HCT116 (cell line): ENCODE data around the gene TTLL11. TPM values are rescaled to one million over a fixed set of nuclear protein-coding genes. Genes with fewer than 3 reads are reported as not detected.

Experiments
- ATAC-seq: fragments of 200-7000 bp; cut with Tn5 transposase; 2 replicates; pipeline ENCODE4 v1.9.1; 2020; ENCODE audit warnings: mild to moderate bottlenecking, moderate library complexity
- BruUV-seq: library from RNA; stranded (reverse); fragments of 400-500 nt; replicated peaks from 2 replicates; lab custom pipeline; 2021; lab: Mats Ljungman, UMichigan
- CTCF ChIA-PET: fragments of 300-600 bp; sonication (Branson Sonifier 250); formaldehyde crosslinking; loops from one replicate; lab custom pipeline; 2021; ENCODE audit warnings: antibody characterized with exemption; lab: Charles Lee
- POLR2A ChIA-PET: fragments of 300-600, 350-600 bp; sonication (Branson Sonifier 250); formaldehyde crosslinking; loops from one replicate; lab custom pipeline; 2021; ENCODE audit warnings: antibody characterized with exemption; lab: Charles Lee
- RAD21 ChIA-PET, 2 experiments: fragments of 300-600 bp; sonication (Branson Sonifier 250); formaldehyde crosslinking; loops; one replicate each; lab custom pipeline; 2023; ENCODE audit warnings: low total read pairs in 2 of 2; ENCODE audit not compliant: uncharacterized antibody in 2 of 2, unreplicated experiment in 2 of 2, low non-redundant PET in 1 of 2; lab: Charles Lee
- DNase-seq: peaks from one replicate; pipeline ENCODE4 v3.0.0-alpha.2; 2010; ENCODE audit warnings: low read depth, low spot score
- H2AFZ ChIP-seq: fragments of 200-600 bp; shearing (Covaris generic), sonication (generic); 2 replicates; pipeline ENCODE4 v1.6.1; 2017; ENCODE audit warnings: low read depth, mixed run types, mixed read lengths, antibody characterized with exemption, low read length; ENCODE audit not compliant: poor library complexity, severe bottlenecking
- H3K27ac ChIP-seq: 2 replicates; pipeline ENCODE4 v1.5.1; 2012; ENCODE audit warnings: low read depth, low read length
- H3K27me3 ChIP-seq: fragments of 200-600 bp; sonication (generic); 2 replicates; pipeline ENCODE4 v1.6.1; 2016; ENCODE audit warnings: mixed run types, low read length, mixed read lengths; ENCODE audit not compliant: insufficient read depth
- H3K36me3 ChIP-seq, 2 experiments: fragments of 200-500 bp in 1 of 2; fragments of 200-600 bp in 1 of 2; sonication (Bioruptor generic) in 1 of 2; sonication (generic) in 1 of 2; 2 replicates each; pipeline versions ENCODE4 v1.5.1 to v1.6.1; 2014 to 2016; ENCODE audit warnings: low read length in 2 of 2, inconsistent platforms in 1 of 2, mixed read lengths in 1 of 2, mixed run types in 1 of 2; ENCODE audit not compliant: insufficient read depth in 2 of 2, control insufficient read depth in 1 of 2
- H3K4me1 ChIP-seq, 2 experiments: fragments of 200-600 bp in 1 of 2; sonication (generic) in 1 of 2; 2 replicates each; pipeline versions ENCODE4 v1.5.1 to v1.6.1; 2012 to 2017; ENCODE audit warnings: low read length in 2 of 2, inconsistent platforms in 1 of 2, mild to moderate bottlenecking in 1 of 2, mixed read lengths in 1 of 2, mixed run types in 1 of 2, moderate library complexity in 1 of 2; ENCODE audit not compliant: insufficient read depth in 2 of 2, control insufficient read depth in 1 of 2
- H3K4me2 ChIP-seq: fragments of 200-600 bp; sonication (generic); 2 replicates; pipeline ENCODE4 v1.6.1; 2017; ENCODE audit warnings: mixed run types, low read length, mixed read lengths
- H3K4me3 ChIP-seq, 2 experiments: fragments of 200-600 bp in 1 of 2; sonication (generic) in 1 of 2; replicated peaks in 1 of 2; 2 replicates each; pipeline ENCODE4 v1.5.1; 2011 to 2016; ENCODE audit warnings: low read length in 2 of 2, control low read depth in 1 of 2, low read depth in 1 of 2, mild to moderate bottlenecking in 1 of 2, mixed read lengths in 1 of 2, mixed run types in 1 of 2
- H3K79me2 ChIP-seq: fragments of 200-600 bp; sonication (generic); 2 replicates; pipeline ENCODE4 v1.6.1; 2017; ENCODE audit warnings: mild to moderate bottlenecking, mixed run types, low read length, moderate library complexity, mixed read lengths; ENCODE audit not compliant: insufficient read depth
- H3K9ac ChIP-seq: fragments of 200-600 bp; sonication (generic); 2 replicates; pipeline ENCODE4 v1.6.1; 2016; ENCODE audit warnings: low read length, mixed read lengths
- H3K9me2 ChIP-seq: fragments of 200-600 bp; sonication (generic), shearing (Covaris generic); 2 replicates; pipeline ENCODE4 v1.6.1; 2017; ENCODE audit warnings: mixed run types, mild to moderate bottlenecking, moderate library complexity; ENCODE audit not compliant: insufficient read depth
- H3K9me3 ChIP-seq, 2 experiments: fragments of 200-500 bp in 1 of 2; fragments of 200-600 bp in 1 of 2; sonication (Bioruptor generic) in 1 of 2; sonication (generic) in 1 of 2; 2 replicates each; pipeline ENCODE4 v1.6.1; 2014 to 2017; ENCODE audit warnings: low read length in 2 of 2, mixed read lengths in 2 of 2, inconsistent platforms in 1 of 2, low read depth in 1 of 2, mild to moderate bottlenecking in 1 of 2, mixed run types in 1 of 2, moderate library complexity in 1 of 2; ENCODE audit not compliant: control insufficient read depth in 1 of 2, insufficient read depth in 1 of 2
- H4K20me1 ChIP-seq: fragments of 200-600 bp; sonication (generic), shearing (Covaris generic); 2 replicates; pipeline ENCODE4 v1.6.1; 2017; ENCODE audit warnings: mixed run types, mild to moderate bottlenecking, moderate library complexity; ENCODE audit not compliant: insufficient read depth
- CBX3 ChIP-seq: IDR thresholded peaks from 2 replicates; pipeline ENCODE4 v1.6.1; 2012; ENCODE audit warnings: low read depth
- EGR1 ChIP-seq: IDR thresholded peaks from 2 replicates; pipeline ENCODE4 v1.6.1; 2012; ENCODE audit warnings: low read depth
- ELF1 ChIP-seq: IDR thresholded peaks from 2 replicates; pipeline ENCODE4 v1.6.1; 2012; ENCODE audit warnings: low read depth, borderline replicate concordance
- EZH2phosphoT487 ChIP-seq: fragments of 200-600 bp; IDR thresholded peaks from 2 replicates; pipeline ENCODE4 v1.6.1; 2018; ENCODE audit warnings: antibody characterized with exemption, borderline replicate concordance
- FOSL1 ChIP-seq: IDR thresholded peaks from 2 replicates; pipeline ENCODE4 v1.6.1; 2012; ENCODE audit warnings: low read depth
- MAX ChIP-seq: IDR thresholded peaks from 2 replicates; pipeline ENCODE4 v1.6.1; 2012
- SP1 ChIP-seq: IDR thresholded peaks from 2 replicates; pipeline ENCODE4 v1.6.1; 2012; ENCODE audit warnings: low read depth
- SRF ChIP-seq: IDR thresholded peaks from 2 replicates; pipeline ENCODE4 v1.6.1; 2012; ENCODE audit warnings: low read depth
- TCF7L2 ChIP-seq: IDR thresholded peaks from 2 replicates; pipeline ENCODE4 v1.7.0; 2011; ENCODE audit warnings: borderline replicate concordance, inconsistent platforms; ENCODE audit not compliant: insufficient read depth, insufficient read length; ENCODE audit errors: extremely low read depth
- YY1 ChIP-seq: IDR thresholded peaks from 2 replicates; pipeline ENCODE4 v1.6.1; 2011; ENCODE audit warnings: low read length, low read depth, moderate library complexity, mild to moderate bottlenecking; ENCODE audit not compliant: insufficient replicate concordance; ENCODE audit errors: extremely low read depth
- ZBTB33 ChIP-seq: IDR thresholded peaks from 2 replicates; pipeline ENCODE4 v1.6.1; 2011; ENCODE audit warnings: mild to moderate bottlenecking, low read length, moderate library complexity; ENCODE audit not compliant: insufficient replicate concordance; ENCODE audit errors: extremely low read depth
- ZFX ChIP-seq: fragments of 450-650 bp; IDR thresholded peaks from 2 replicates; pipeline ENCODE4 v1.6.1; 2017
- intact Hi-C: fragments of 100-400 bp; cut with micrococcal nuclease; formaldehyde crosslinking; loops from 2 replicates; pipeline ENCODE4 v1.10.0; 2022
- total RNA-seq: library from RNA; stranded (reverse); gene quantifications from one replicate; pipeline ENCODE4 v1.2.1, GENCODE V29; 2021; ENCODE audit not compliant: unreplicated experiment
- TF ChIP-seq, protein P1 (sequence below): IDR thresholded peaks from 2 replicates; pipeline ENCODE4 v1.6.1; 2012; ENCODE audit warnings: low read depth
- TF ChIP-seq, protein P2 (sequence below), 3 experiments: fragments of 200-600 bp in 1 of 3; sonication (generic) in 1 of 3; IDR thresholded peaks in 2 of 3; conservative IDR thresholded peaks in 1 of 3; 2 replicates each; pipeline ENCODE4 v1.5.1; 2012 to 2017; ENCODE audit warnings: low read depth in 2 of 3, low read length in 2 of 3, antibody characterized with exemption in 1 of 3, borderline replicate concordance in 1 of 3, control low read depth in 1 of 3, mild to moderate bottlenecking in 1 of 3, mixed read lengths in 1 of 3, mixed run types in 1 of 3, moderate library complexity in 1 of 3; ENCODE audit not compliant: insufficient read depth in 1 of 3

Gene TTLL11
- total RNA-seq, 1 experiment from 2014 or later: 2.2 TPM

DNA sequence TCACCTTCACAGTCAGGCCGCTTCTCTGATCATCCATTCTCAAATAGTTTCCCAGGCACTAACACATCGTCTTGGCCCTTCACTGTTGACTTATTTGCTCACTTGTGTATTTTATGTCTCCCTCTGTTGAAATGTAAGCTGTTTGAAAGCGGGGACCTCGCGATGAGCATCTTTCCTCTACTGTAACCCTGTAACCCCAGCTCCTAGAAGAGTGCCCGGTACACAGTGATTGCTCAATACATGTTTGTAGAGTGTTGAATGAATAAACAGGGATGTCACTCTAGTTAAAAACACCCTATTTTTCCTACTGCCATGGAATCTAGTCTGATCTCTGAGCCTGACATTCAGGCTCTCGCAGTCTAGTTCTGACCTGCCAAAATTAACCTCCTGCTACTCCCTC, 150.8 kb downstream of the TTLL11 start:
- no peak for DNase-seq

More for the DNA sequence above, 150.8 kb downstream of the TTLL11 start:
- Histone ChIP-seq H3K79me2 (no peaks in the 10 kb centered on the region), H3K9ac (no peak overlapping the region), H3K4me3 (no peak overlapping the region), H4K20me1 (no peaks in the 10 kb centered on the region), H3K9me2 (no peaks in the 10 kb centered on the region), H3K4me2 (no peak overlapping the region), H3K9me3 (no peaks in the 10 kb centered on the region)
- POLR2A ChIA-PET: no interaction called here
- intact Hi-C loops: no loop called here
- BruUV-seq: no TSS peak
- CTCF ChIA-PET: no interaction called here
- no peak for TF ChIP-seq ZBTB33
- no peak for TF ChIP-seq EZH2phosphoT487
- no peak for TF ChIP-seq YY1
- TF ChIP-seq ZFX: no peak
- no peak for TF ChIP-seq MAX
- no peak for TF ChIP-seq TCF7L2
- no peak for TF ChIP-seq EGR1
- TF ChIP-seq FOSL1: no peak
- no peak for TF ChIP-seq ELF1
- TF ChIP-seq SRF: no peak
- TF ChIP-seq, protein P1, sequence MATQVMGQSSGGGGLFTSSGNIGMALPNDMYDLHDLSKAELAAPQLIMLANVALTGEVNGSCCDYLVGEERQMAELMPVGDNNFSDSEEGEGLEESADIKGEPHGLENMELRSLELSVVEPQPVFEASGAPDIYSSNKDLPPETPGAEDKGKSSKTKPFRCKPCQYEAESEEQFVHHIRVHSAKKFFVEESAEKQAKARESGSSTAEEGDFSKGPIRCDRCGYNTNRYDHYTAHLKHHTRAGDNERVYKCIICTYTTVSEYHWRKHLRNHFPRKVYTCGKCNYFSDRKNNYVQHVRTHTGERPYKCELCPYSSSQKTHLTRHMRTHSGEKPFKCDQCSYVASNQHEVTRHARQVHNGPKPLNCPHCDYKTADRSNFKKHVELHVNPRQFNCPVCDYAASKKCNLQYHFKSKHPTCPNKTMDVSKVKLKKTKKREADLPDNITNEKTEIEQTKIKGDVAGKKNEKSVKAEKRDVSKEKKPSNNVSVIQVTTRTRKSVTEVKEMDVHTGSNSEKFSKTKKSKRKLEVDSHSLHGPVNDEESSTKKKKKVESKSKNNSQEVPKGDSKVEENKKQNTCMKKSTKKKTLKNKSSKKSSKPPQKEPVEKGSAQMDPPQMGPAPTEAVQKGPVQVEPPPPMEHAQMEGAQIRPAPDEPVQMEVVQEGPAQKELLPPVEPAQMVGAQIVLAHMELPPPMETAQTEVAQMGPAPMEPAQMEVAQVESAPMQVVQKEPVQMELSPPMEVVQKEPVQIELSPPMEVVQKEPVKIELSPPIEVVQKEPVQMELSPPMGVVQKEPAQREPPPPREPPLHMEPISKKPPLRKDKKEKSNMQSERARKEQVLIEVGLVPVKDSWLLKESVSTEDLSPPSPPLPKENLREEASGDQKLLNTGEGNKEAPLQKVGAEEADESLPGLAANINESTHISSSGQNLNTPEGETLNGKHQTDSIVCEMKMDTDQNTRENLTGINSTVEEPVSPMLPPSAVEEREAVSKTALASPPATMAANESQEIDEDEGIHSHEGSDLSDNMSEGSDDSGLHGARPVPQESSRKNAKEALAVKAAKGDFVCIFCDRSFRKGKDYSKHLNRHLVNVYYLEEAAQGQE: no peak
- no peak for TF ChIP-seq SP1
- TF ChIP-seq CBX3: no peak
- TF ChIP-seq, protein P2, sequence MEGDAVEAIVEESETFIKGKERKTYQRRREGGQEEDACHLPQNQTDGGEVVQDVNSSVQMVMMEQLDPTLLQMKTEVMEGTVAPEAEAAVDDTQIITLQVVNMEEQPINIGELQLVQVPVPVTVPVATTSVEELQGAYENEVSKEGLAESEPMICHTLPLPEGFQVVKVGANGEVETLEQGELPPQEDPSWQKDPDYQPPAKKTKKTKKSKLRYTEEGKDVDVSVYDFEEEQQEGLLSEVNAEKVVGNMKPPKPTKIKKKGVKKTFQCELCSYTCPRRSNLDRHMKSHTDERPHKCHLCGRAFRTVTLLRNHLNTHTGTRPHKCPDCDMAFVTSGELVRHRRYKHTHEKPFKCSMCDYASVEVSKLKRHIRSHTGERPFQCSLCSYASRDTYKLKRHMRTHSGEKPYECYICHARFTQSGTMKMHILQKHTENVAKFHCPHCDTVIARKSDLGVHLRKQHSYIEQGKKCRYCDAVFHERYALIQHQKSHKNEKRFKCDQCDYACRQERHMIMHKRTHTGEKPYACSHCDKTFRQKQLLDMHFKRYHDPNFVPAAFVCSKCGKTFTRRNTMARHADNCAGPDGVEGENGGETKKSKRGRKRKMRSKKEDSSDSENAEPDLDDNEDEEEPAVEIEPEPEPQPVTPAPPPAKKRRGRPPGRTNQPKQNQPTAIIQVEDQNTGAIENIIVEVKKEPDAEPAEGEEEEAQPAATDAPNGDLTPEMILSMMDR (IDR thresholded peaks at IDR 0.05 in 2 of 3, conservative IDR thresholded peaks at IDR 0.05 in 1 of 3; ENCODE audit: borderline replicate concordance in 1 of 3, insufficient read depth in 1 of 3, low read depth in 2 of 3, low read length in 2 of 3): no peak
- TF ChIP-seq, all 23 proteins: peak for 0
- no peak overlapping the region for H2AFZ ChIP-seq
- RAD21 ChIA-PET: no interaction called here
- H3K4me1 ChIP-seq: peaks cover 2 to 7% of the 10 kb centered on the region in 2 experiments; a peak in 1 of 4 replicates
- H3K36me3 ChIP-seq: no peaks in the 10 kb centered on the region
- no peak for ATAC-seq
- no peaks in the 10 kb centered on the region; the same call in 1 of the 2 replicates for H3K27me3 ChIP-seq
- no peak overlapping the region for H3K27ac ChIP-seq
